Hepatocyte (in vitro differentiated cells): Measurements from ENCODE around the gene KMT2B. TPM values are rescaled to one million over a fixed set of nuclear protein-coding genes. Genes with fewer than 3 reads are reported as not detected.
A peak's percentile ranks its signal among the peaks of the same experiment; 100 is the strongest.

Experiments used
- DNase-seq: peaks from one replicate; pipeline ENCODE4 v3.0.0-alpha.2; 2016; ENCODE audit warnings: low spot score
- H2AFZ ChIP-seq: fragments of 200-600 bp; sonication (generic); 2 replicates; pipeline ENCODE4 v1.6.0; 2016; ENCODE audit warnings: antibody characterized with exemption, mild to moderate bottlenecking
- H3K27ac ChIP-seq: fragments of 200-600 bp; sonication (generic); 2 replicates; pipeline ENCODE4 v1.5.1; 2016; ENCODE audit warnings: mild to moderate bottlenecking
- H3K27me3 ChIP-seq: fragments of 200-600 bp; sonication (generic); 2 replicates; pipeline ENCODE4 v1.6.1; 2016
- H3K36me3 ChIP-seq: fragments of 200-600 bp; sonication (generic); replicated peaks from 2 replicates; pipeline ENCODE4 v1.5.1; 2016; ENCODE audit warnings: low read depth; ENCODE audit not compliant: insufficient read depth
- H3K4me1 ChIP-seq: fragments of 200-600 bp; sonication (generic); 2 replicates; pipeline ENCODE4 v1.5.1; 2016; ENCODE audit warnings: mild to moderate bottlenecking, moderate library complexity; ENCODE audit not compliant: insufficient read depth
- H3K4me2 ChIP-seq: fragments of 200-600 bp; sonication (generic); 2 replicates; pipeline ENCODE4 v1.6.0; 2016
- H3K4me3 ChIP-seq: fragments of 200-600 bp; sonication (generic); 2 replicates; pipeline ENCODE4 v1.5.1; 2016; ENCODE audit warnings: mild to moderate bottlenecking
- H3K79me2 ChIP-seq: fragments of 200-600 bp; sonication (generic); 2 replicates; pipeline ENCODE4 v1.6.0; 2017; ENCODE audit warnings: mild to moderate bottlenecking
- H3K9me2 ChIP-seq: fragments of 200-600 bp; sonication (generic); replicated peaks from 2 replicates; pipeline ENCODE4 v1.6.0; 2017; ENCODE audit warnings: mild to moderate bottlenecking; ENCODE audit not compliant: insufficient read depth
- H3K9me3 ChIP-seq: fragments of 200-600 bp; sonication (generic); 2 replicates; pipeline ENCODE4 v1.5.1; 2016; ENCODE audit warnings: low read depth, mild to moderate bottlenecking
- H4K20me1 ChIP-seq: fragments of 200-600 bp; sonication (generic); 2 replicates; pipeline ENCODE4 v1.6.0; 2016; ENCODE audit warnings: mild to moderate bottlenecking; ENCODE audit not compliant: insufficient read depth, poor library complexity, severe bottlenecking
- EZH2 ChIP-seq: fragments of 200-600 bp; sonication (generic); IDR thresholded peaks from 2 replicates; pipeline ENCODE4 v1.6.1; 2016; ENCODE audit warnings: antibody characterized with exemption, mild to moderate bottlenecking, borderline replicate concordance
- EZH2phosphoT487 ChIP-seq: fragments of 200-600 bp; sonication (generic); IDR thresholded peaks from one replicate; pipeline ENCODE4 v1.6.1; 2018; ENCODE audit warnings: antibody characterized with exemption, mild to moderate bottlenecking, low read depth, moderate library complexity; ENCODE audit not compliant: unreplicated experiment, severe bottlenecking
- WGBS: methylation state at CpG from one replicate; pipeline ENCODE4 v1.1.6; 2016; ENCODE audit warnings: low lambda C conversion rate; ENCODE audit errors: missing lambda C conversion rate; 5-methylcytosine and 5-hydroxymethylcytosine counted together
- polyA plus RNA-seq: library from polyadenylated mRNA; unstranded; fragments of >200 nt; fragmentation: Nextera tagmentation; extraction: Ambion mirVana; gene quantifications from 2 replicates; pipeline ENCODE4 v1.2.1, GENCODE V29; 2016
- total RNA-seq: library from RNA; depleted of rRNA; stranded (reverse); fragments of >200 nt; gene quantifications from 2 replicates; pipeline ENCODE4 v1.2.3, GENCODE V29; 2014
- TF ChIP-seq, protein P1 (sequence below): fragments of 200-600 bp; sonication (generic); IDR thresholded peaks from 2 replicates; pipeline ENCODE4 v1.5.1; 2016; ENCODE audit warnings: antibody characterized with exemption, mild to moderate bottlenecking; ENCODE audit not compliant: poor library complexity

Gene KMT2B
- total and polyA plus RNA-seq, 2 experiments from 2014 or later: 9.3 to 12.8 TPM

DNA sequence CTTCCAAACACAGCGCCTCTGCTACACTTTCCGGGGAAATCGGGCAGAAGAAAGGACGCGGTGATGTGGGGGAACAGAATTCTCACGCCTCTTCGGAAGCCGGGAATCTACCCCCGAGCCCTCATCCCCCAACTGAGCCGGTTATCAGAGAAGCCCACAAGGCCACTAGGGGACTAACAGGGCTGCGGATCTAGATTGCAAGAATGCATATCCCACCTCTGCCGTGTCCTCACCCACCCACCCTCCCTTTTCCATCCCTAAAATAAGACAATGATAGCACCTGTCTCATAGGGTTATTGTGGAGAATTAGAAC lies 23.4 kb downstream of the KMT2B start:
- Histone ChIP-seq H2AFZ (peak overlapping the region; percentile 62), H3K4me1 (peaks cover 6% of the 10 kb centered on the region), H4K20me1 (no peaks in the 10 kb centered on the region), H3K79me2 (peaks cover 5% of the 10 kb centered on the region), H3K27ac (peak overlapping the region; percentile 41), H3K9me3 (no peaks in the 10 kb centered on the region), H3K4me2 (peak overlapping the region; percentile 92), H3K9me2 (no peaks in the 10 kb centered on the region), H3K4me3 (peak overlapping the region; percentile 28), H3K27me3 (no peaks in the 10 kb centered on the region), H3K36me3 (no peaks in the 10 kb centered on the region)
- 2% methylated on average over 12 of the region's 12 CpGs for WGBS
- TF ChIP-seq, protein P1, sequence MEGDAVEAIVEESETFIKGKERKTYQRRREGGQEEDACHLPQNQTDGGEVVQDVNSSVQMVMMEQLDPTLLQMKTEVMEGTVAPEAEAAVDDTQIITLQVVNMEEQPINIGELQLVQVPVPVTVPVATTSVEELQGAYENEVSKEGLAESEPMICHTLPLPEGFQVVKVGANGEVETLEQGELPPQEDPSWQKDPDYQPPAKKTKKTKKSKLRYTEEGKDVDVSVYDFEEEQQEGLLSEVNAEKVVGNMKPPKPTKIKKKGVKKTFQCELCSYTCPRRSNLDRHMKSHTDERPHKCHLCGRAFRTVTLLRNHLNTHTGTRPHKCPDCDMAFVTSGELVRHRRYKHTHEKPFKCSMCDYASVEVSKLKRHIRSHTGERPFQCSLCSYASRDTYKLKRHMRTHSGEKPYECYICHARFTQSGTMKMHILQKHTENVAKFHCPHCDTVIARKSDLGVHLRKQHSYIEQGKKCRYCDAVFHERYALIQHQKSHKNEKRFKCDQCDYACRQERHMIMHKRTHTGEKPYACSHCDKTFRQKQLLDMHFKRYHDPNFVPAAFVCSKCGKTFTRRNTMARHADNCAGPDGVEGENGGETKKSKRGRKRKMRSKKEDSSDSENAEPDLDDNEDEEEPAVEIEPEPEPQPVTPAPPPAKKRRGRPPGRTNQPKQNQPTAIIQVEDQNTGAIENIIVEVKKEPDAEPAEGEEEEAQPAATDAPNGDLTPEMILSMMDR: no peak
- TF ChIP-seq EZH2phosphoT487 (no peak), EZH2 (no peak)
- no peak for DNase-seq

DNA sequence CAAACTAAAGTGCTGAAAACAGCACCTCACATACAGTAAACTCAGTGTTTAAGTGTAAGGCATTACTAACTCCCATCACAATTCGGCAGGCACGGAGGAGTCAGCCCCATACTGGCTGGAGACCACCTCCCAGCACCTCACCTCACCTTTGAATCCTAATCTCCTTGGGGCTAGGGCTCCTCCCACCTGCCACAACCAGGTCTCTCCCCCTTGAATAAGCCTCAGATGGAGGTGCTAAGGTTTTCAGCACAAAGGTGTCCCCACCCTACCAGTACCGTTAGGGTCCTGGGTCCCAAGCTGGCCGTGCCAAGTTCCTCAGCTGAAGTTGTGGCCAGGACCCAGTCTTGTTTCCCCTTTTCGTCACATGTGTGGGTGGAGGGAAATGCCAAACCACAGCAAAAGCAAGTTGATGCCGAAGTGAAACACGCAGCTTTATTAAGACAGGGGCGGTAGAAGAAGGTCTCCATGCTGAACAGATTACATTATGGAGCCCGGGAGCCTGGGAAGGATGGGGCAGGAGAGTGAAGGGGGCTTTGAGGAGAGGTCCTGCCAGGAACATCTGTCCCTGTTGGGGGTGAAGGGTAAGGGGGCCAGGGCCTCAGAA lies 24.4 kb downstream of the KMT2B start, which contains the start of gene IGFLR1:
Gene IGFLR1, minus strand, starts transcription at position 332 of the 604 bp plus-strand sequence. CDS start 1,272 bp downstream, outside the sequence.
- H3K9me2 ChIP-seq: no peaks in the 10 kb centered on the region
- H3K4me3 ChIP-seq: no peak within 1 kb of the TSS
- no peak for DNase-seq
- peak within 1 kb of the TSS; percentile 92 for H3K4me2 ChIP-seq
- 95% methylated on average over 9 of the region's 9 CpGs for WGBS
- H3K9me3 ChIP-seq: no peaks in the 10 kb centered on the region
- H4K20me1 ChIP-seq: no peaks in the 10 kb centered on the region
- peaks cover 9% of the 10 kb centered on the region for H3K4me1 ChIP-seq
- H3K79me2 ChIP-seq: peaks cover 15% of the 10 kb centered on the region
- peak within 1 kb of the TSS; percentile 41 for H3K27ac ChIP-seq
- no peaks in the 10 kb centered on the region for H3K27me3 ChIP-seq
- no peak for TF ChIP-seq EZH2phosphoT487
- no peak for TF ChIP-seq EZH2
- TF ChIP-seq, protein P1: no peak
- no peaks in the 10 kb centered on the region for H3K36me3 ChIP-seq
- H2AFZ ChIP-seq: no peak within 1 kb of the TSS

DNA sequence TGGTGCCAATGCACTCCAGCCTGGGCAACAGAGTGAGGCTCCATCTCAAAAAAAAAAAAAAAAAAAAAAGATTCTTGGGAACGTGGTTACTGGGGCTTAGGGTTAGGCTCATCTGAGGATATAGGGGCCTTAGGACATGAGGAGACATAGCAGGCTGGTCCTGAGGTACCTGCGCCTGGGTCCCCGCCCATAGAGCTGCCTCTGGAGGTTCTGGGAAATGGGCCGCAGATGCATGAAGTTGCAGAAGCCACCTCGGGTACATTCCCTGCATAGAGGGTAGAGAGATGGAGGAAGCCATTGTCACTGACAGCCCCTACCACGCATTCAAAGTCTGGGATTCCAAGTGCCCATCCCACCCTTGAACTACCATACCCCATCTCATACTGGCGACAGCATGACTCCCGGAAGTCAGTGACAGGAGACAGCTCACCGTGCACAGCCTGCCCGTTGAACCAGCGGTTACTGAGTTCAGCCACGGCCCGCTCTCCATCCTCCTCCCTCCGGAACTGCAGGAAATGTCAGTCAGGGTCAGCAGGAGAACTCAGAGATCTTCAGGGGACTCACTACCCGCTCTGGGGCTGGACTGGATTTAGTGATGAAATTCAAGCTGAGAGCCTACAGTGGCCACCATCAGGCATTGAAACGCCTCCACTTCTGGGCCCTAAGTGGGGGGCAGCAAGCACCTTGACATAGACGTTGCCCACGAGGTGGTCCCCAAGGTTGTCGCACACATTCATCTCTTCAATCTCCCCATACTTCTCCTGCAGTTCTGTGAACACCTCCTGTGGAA lies 26.0 kb downstream of the KMT2B start:
- TF ChIP-seq EZH2phosphoT487 (no peak), EZH2 (no peak)
- TF ChIP-seq, protein P1: no peak
- no peaks in the 10 kb centered on the region for H3K36me3 ChIP-seq
- H3K27me3 ChIP-seq: no peaks in the 10 kb centered on the region
- H4K20me1 ChIP-seq: no peaks in the 10 kb centered on the region
- no peak overlapping the region for H3K27ac ChIP-seq
- H3K79me2 ChIP-seq: peaks cover 23% of the 10 kb centered on the region
- no peak overlapping the region for H3K4me3 ChIP-seq
- H3K9me2 ChIP-seq: no peaks in the 10 kb centered on the region
- DNase-seq: no peak
- 96% methylated on average over 19 of the region's 19 CpGs for WGBS
- H3K9me3 ChIP-seq: no peaks in the 10 kb centered on the region
- peaks cover 9% of the 10 kb centered on the region for H3K4me1 ChIP-seq
- peak overlapping the region; percentile 77 for H3K4me2 ChIP-seq
- H2AFZ ChIP-seq: no peak overlapping the region
